Large intestine (tissue), 12 donors: ENCODE results near the gene SCAMP4. TPM values are rescaled to one million over a fixed set of nuclear protein-coding genes. Genes with fewer than 3 reads are reported as not detected.
A peak's percentile ranks its signal among the peaks of the same experiment; 100 is the strongest.

ENCODE experiments used
- DNase-seq, 2 donors: peaks; one replicate each; pipeline versions ENCODE4 v3.0.0 to v3.0.0-alpha.2; 2013
- H3K27ac ChIP-seq: one replicate; pipeline ENCODE4 v1.5.1; 2013; ENCODE audit warnings: low read length
- H3K27me3 ChIP-seq: 2 replicates; pipeline ENCODE4 v1.6.1; 2013; ENCODE audit warnings: low read length; ENCODE audit not compliant: control insufficient read depth, insufficient read depth
- H3K36me3 ChIP-seq: 2 replicates; pipeline ENCODE4 v1.6.1; 2013; ENCODE audit warnings: low read length; ENCODE audit not compliant: control insufficient read depth, insufficient read depth
- H3K4me1 ChIP-seq: one replicate; pipeline ENCODE4 v1.6.1; 2013; ENCODE audit warnings: low read length; ENCODE audit not compliant: control insufficient read depth, insufficient read depth
- H3K4me3 ChIP-seq: one replicate; pipeline ENCODE4 v1.5.1; 2013; ENCODE audit warnings: low read length
- H3K9me3 ChIP-seq: one replicate; pipeline ENCODE4 v1.6.1; 2013; ENCODE audit warnings: mild to moderate bottlenecking, low read depth, low read length, moderate library complexity; ENCODE audit not compliant: control insufficient read depth
- WGBS: methylation state at CpG from one replicate; pipeline ENCODE4 v1.1.5; 2013; ENCODE audit warnings: low lambda C conversion rate; ENCODE audit not compliant: insufficient coverage; 5-methylcytosine and 5-hydroxymethylcytosine counted together
- long read RNA-seq, 11 donors: transcript quantifications; one replicate each; lab custom pipeline, GENCODE V29; 2026
- polyA plus RNA-seq: library from polyadenylated mRNA; unstranded; fragments of 120-200 nt; gene quantifications from one replicate; pipeline ENCODE4 v1.2.1, GENCODE V29; 2013

SCAMP4 gene
- polyA plus RNA-seq, result 36.6 TPM
- long read RNA-seq, donor 1, partial matches to known transcripts, result 0 of 3 reads
- long read RNA-seq, donor 1, other reads (novel, unspliced or antisense), result 0 of 3 reads
- long read RNA-seq, donor 2, transcript SCAMP4-207 (2 exons, 2,973 nt), result major isoform, 9 of 17 reads
- long read RNA-seq, donor 2, transcript SCAMP4-201 (7 exons, 2,684 nt), result minor isoform, 7 of 17 reads
- long read RNA-seq, donor 2, partial matches to known transcripts, result 0 of 17 reads
- long read RNA-seq, donor 2, other reads (novel, unspliced or antisense), result 0 of 17 reads
- long read RNA-seq, donor 3, result 0 reads
- long read RNA-seq, donor 4, result 0 reads
- long read RNA-seq, donor 5, transcript SCAMP4-201 (7 exons, 2,684 nt), result major isoform, 6 of 7 reads
- long read RNA-seq, donor 5, partial matches to known transcripts, result 0 of 7 reads
- long read RNA-seq, donor 5, other reads (novel, unspliced or antisense), result 0 of 7 reads
- long read RNA-seq, donor 6, transcript SCAMP4-201 (7 exons, 2,684 nt), result major isoform, 13 of 17 reads
- long read RNA-seq, donor 6, partial matches to known transcripts, result 0 of 17 reads
- long read RNA-seq, donor 6, other reads (novel, unspliced or antisense), result 0 of 17 reads
- long read RNA-seq, donor 7, transcript SCAMP4-201 (7 exons, 2,684 nt), result major isoform, 10 of 13 reads
- long read RNA-seq, donor 7, partial matches to known transcripts, result 0 of 13 reads
- long read RNA-seq, donor 7, other reads (novel, unspliced or antisense), result 0 of 13 reads
- long read RNA-seq, donor 8, transcript SCAMP4-201 (7 exons, 2,684 nt), result major isoform, 11 of 16 reads
- long read RNA-seq, donor 8, partial matches to known transcripts, result 0 of 16 reads
- long read RNA-seq, donor 8, other reads (novel, unspliced or antisense), result 0 of 16 reads
- long read RNA-seq, donor 9, partial matches to known transcripts, result 0 of 7 reads
- long read RNA-seq, donor 9, other reads (novel, unspliced or antisense), result 0 of 7 reads
- long read RNA-seq, donor 10, transcript SCAMP4-201 (7 exons, 2,684 nt), result major isoform, 5 of 6 reads
- long read RNA-seq, donor 10, partial matches to known transcripts, result 0 of 6 reads
- long read RNA-seq, donor 10, other reads (novel, unspliced or antisense), result 0 of 6 reads
- long read RNA-seq, donor 11, partial matches to known transcripts, result 0 of 8 reads
- long read RNA-seq, donor 11, other reads (novel, unspliced or antisense), result 0 of 8 reads

- no CpG with 5 or more reads among the region's 92 CpGs for WGBS
- Histone ChIP-seq H3K27me3 (no peaks in the 10 kb centered on the region), H3K27ac (peak within 1 kb of the TSS; percentile 81), H3K4me3 (peak within 1 kb of the TSS; percentile 73), H3K4me1 (peaks cover 10% of the 10 kb centered on the region), H3K36me3 (peaks cover 2% of the 10 kb centered on the region), H3K9me3 (peaks cover 6% of the 10 kb centered on the region)
- peak; percentile 99 to 100 for DNase-seq
Observed at GRCh38 chr19:1905110-1905862, at the start of gene SCAMP4, which contains the start of gene ADAT3. TSS of gene SCAMP4 (plus strand) at chr19:1905399. CDS start at chr19:1915020, 9,621 bp downstream. TSS of gene ADAT3 (plus strand) at chr19:1905399. CDS start at chr19:1912048, 6,649 bp downstream.

- H3K9me3 ChIP-seq, result no peaks in the 10 kb centered on the region
- no peak for DNase-seq
- peaks cover 4% of the 10 kb centered on the region for H3K36me3 ChIP-seq
- peaks cover 75% of the 10 kb centered on the region for H3K4me1 ChIP-seq
- H3K27me3 ChIP-seq, result no peaks in the 10 kb centered on the region
- peak overlapping the region; percentile 42 for H3K4me3 ChIP-seq
- peak overlapping the region; percentile 79 for H3K27ac ChIP-seq
- no CpG with 5 or more reads among the region's 13 CpGs for WGBS
Observed at GRCh38 chr19:1855828-1856255, 49.4 kb upstream of the SCAMP4 start.

- Histone ChIP-seq H3K27me3 (no peaks in the 10 kb centered on the region), H3K27ac (peak overlapping the region; percentile 79), H3K36me3 (peaks cover 4% of the 10 kb centered on the region), H3K4me1 (peaks cover 80% of the 10 kb centered on the region), H3K4me3 (peak overlapping the region; percentile 42), H3K9me3 (no peaks in the 10 kb centered on the region)
- DNase-seq, result no peak
- WGBS, result no CpG with 5 or more reads among the region's 6 CpGs
Observed at GRCh38 chr19:1856345-1856697, 48.9 kb upstream of the SCAMP4 start.

- DNase-seq, result peak; percentile 92 to 97
- H3K4me3 ChIP-seq, result peak overlapping the region; percentile 50
- H3K4me1 ChIP-seq, result peaks cover 86% of the 10 kb centered on the region
- no peaks in the 10 kb centered on the region for H3K27me3 ChIP-seq
- no CpG with 5 or more reads among the region's 73 CpGs for WGBS
- peak overlapping the region; percentile 93 for H3K27ac ChIP-seq
- peaks cover 4% of the 10 kb centered on the region for H3K36me3 ChIP-seq
- H3K9me3 ChIP-seq, result no peaks in the 10 kb centered on the region
Observed at GRCh38 chr19:1856698-1857603, 48.2 kb upstream of the SCAMP4 start.

- Histone ChIP-seq H3K27ac (peak overlapping the region; percentile 93), H3K9me3 (no peaks in the 10 kb centered on the region), H3K4me3 (peak overlapping the region; percentile 50), H3K4me1 (peaks cover 81% of the 10 kb centered on the region), H3K36me3 (peaks cover 4% of the 10 kb centered on the region), H3K27me3 (no peaks in the 10 kb centered on the region)
- DNase-seq, result peak in 1 of 2 donors; percentile 59
- no CpG with 5 or more reads among the region's 16 CpGs for WGBS
Observed at GRCh38 chr19:1857648-1858326, 47.4 kb upstream of the SCAMP4 start.

- peaks cover 4% of the 10 kb centered on the region for H3K36me3 ChIP-seq
- no peaks in the 10 kb centered on the region for H3K9me3 ChIP-seq
- peak overlapping the region; percentile 93 for H3K27ac ChIP-seq
- DNase-seq, result no peak
- no CpG with 5 or more reads among the region's 10 CpGs for WGBS
- H3K27me3 ChIP-seq, result no peaks in the 10 kb centered on the region
- no peak overlapping the region for H3K4me3 ChIP-seq
- H3K4me1 ChIP-seq, result peaks cover 75% of the 10 kb centered on the region
Observed at GRCh38 chr19:1858412-1859081, 46.7 kb upstream of the SCAMP4 start.

- Histone ChIP-seq H3K4me1 (peaks cover 67% of the 10 kb centered on the region), H3K4me3 (peak overlapping the region; percentile 84), H3K27ac (peak overlapping the region; percentile 93), H3K36me3 (no peaks in the 10 kb centered on the region), H3K9me3 (no peaks in the 10 kb centered on the region), H3K27me3 (no peaks in the 10 kb centered on the region)
- DNase-seq, result peak in 1 of 2 donors; percentile 48
- WGBS, result 65% methylated on average over 4 of the region's 18 CpGs
Observed at GRCh38 chr19:1859331-1859781, 45.8 kb upstream of the SCAMP4 start.

GRCh38 chr19:1860042-1860775 is 45.0 kb upstream of the SCAMP4 start:
- no CpG with 5 or more reads among the region's 32 CpGs for WGBS
- Histone ChIP-seq H3K9me3 (no peaks in the 10 kb centered on the region), H3K27ac (peak overlapping the region; percentile 93), H3K36me3 (no peaks in the 10 kb centered on the region), H3K4me3 (peak overlapping the region; percentile 84), H3K4me1 (peaks cover 63% of the 10 kb centered on the region), H3K27me3 (no peaks in the 10 kb centered on the region)
- DNase-seq, result peak; percentile 91 to 95
